22Rv1 (cell line): ENCODE results near the gene SORCS2.

Experiments
- CTCF ChIP-seq: fragments of 450-650 bp; IDR thresholded peaks from 2 replicates; pipeline ENCODE4 v1.5.1; 2017; ENCODE audit warnings: mild to moderate bottlenecking
- ZFX ChIP-seq: fragments of 450-650 bp; IDR thresholded peaks from 2 replicates; pipeline ENCODE4 v1.6.1; 2017; ENCODE audit warnings: antibody characterized with exemption, borderline replicate concordance

GRCh38 chr4:7160951-7161440, 31.3 kb upstream of the SORCS2 start:
- no peak for TF ChIP-seq CTCF
- no peak for TF ChIP-seq ZFX
